Glutamatergic neuron (in vitro differentiated cells): ENCODE results near the gene PKD1L1. TPM values are rescaled to one million over a fixed set of nuclear protein-coding genes. Genes with fewer than 3 reads are reported as not detected.

Source experiments
- DNase-seq: peaks from one replicate; pipeline ENCODE4 v3.0.0; 2022
- H3K27ac Mint-ChIP-seq: one replicate; pipeline ENCODE4 v1.8.0; 2020; ENCODE audit warnings: mild to moderate bottlenecking, mixed read lengths, inconsistent platforms; ENCODE audit not compliant: unreplicated experiment
- H3K27me3 Mint-ChIP-seq: one replicate; pipeline ENCODE4 v1.8.0; 2020; ENCODE audit warnings: mild to moderate bottlenecking, moderate library complexity, mixed read lengths, inconsistent platforms; ENCODE audit not compliant: unreplicated experiment
- H3K36me3 Mint-ChIP-seq: one replicate; pipeline ENCODE4 v1.8.0; 2020; ENCODE audit warnings: mild to moderate bottlenecking, mixed read lengths, inconsistent platforms; ENCODE audit not compliant: unreplicated experiment
- H3K4me1 Mint-ChIP-seq: one replicate; pipeline ENCODE4 v1.8.0; 2020; ENCODE audit warnings: mild to moderate bottlenecking, low read depth, mixed read lengths, inconsistent platforms; ENCODE audit not compliant: unreplicated experiment
- H3K4me3 Mint-ChIP-seq: one replicate; pipeline ENCODE4 v1.8.0; 2020; ENCODE audit warnings: mild to moderate bottlenecking, mixed read lengths, inconsistent platforms; ENCODE audit not compliant: unreplicated experiment
- H3K9me3 Mint-ChIP-seq: one replicate; pipeline ENCODE4 v1.8.0; 2020; ENCODE audit warnings: mild to moderate bottlenecking, moderate library complexity, mixed read lengths, inconsistent platforms; ENCODE audit not compliant: unreplicated experiment
- CTCF ChIP-seq: fragments of 200-600 bp; sonication (generic); IDR thresholded peaks from one replicate; pipeline ENCODE4 v1.5.0; 2021; ENCODE audit not compliant: partially characterized antibody, unreplicated experiment
- total RNA-seq: library from RNA; stranded (reverse); fragmentation: NEBNext Ultra II Directional; extraction: Animal tissue kit (Norgen Biotek cat#: 25700); gene quantifications from one replicate; pipeline ENCODE4 v1.2.1, GENCODE V29; 2021; ENCODE audit not compliant: unreplicated experiment

PKD1L1 gene
- total RNA-seq, 1 donor from 2014 or later: 0.17 TPM

- no peak for TF ChIP-seq CTCF
- DNase-seq: no peak
- H3K4me3 Mint-ChIP-seq: no peak overlapping the region
- H3K36me3 Mint-ChIP-seq: peaks cover 7% of the 10 kb centered on the region
- no peaks in the 10 kb centered on the region for H3K27me3 Mint-ChIP-seq
- no peak overlapping the region for H3K27ac Mint-ChIP-seq
- H3K9me3 Mint-ChIP-seq: peaks cover 4% of the 10 kb centered on the region
- H3K4me1 Mint-ChIP-seq: no peaks in the 10 kb centered on the region
Measured at GRCh38 chr7:47780555-47780954, 167.7 kb downstream of the PKD1L1 start.

- Mint-ChIP-seq H3K4me3 (no peak overlapping the region), H3K4me1 (peaks cover under 1% of the 10 kb centered on the region), H3K9me3 (peaks cover 4% of the 10 kb centered on the region), H3K27ac (no peak overlapping the region), H3K36me3 (peaks cover 7% of the 10 kb centered on the region), H3K27me3 (no peaks in the 10 kb centered on the region)
- no peak for TF ChIP-seq CTCF
- DNase-seq: no peak
Measured at GRCh38 chr7:47779341-47779771, 168.9 kb downstream of the PKD1L1 start.

- no peak for TF ChIP-seq CTCF
- Mint-ChIP-seq H3K4me3 (no peak overlapping the region), H3K9me3 (peaks cover 4% of the 10 kb centered on the region), H3K27ac (no peak overlapping the region), H3K36me3 (peaks cover 7% of the 10 kb centered on the region), H3K27me3 (no peaks in the 10 kb centered on the region), H3K4me1 (peaks cover 4% of the 10 kb centered on the region)
- no peak for DNase-seq
Measured at GRCh38 chr7:47778153-47778661, 170.1 kb downstream of the PKD1L1 start.

- Mint-ChIP-seq H3K9me3 (peaks cover 4% of the 10 kb centered on the region), H3K27ac (no peak overlapping the region), H3K4me3 (no peak overlapping the region), H3K36me3 (peaks cover 7% of the 10 kb centered on the region), H3K27me3 (no peaks in the 10 kb centered on the region), H3K4me1 (peaks cover 4% of the 10 kb centered on the region)
- no peak for TF ChIP-seq CTCF
- no peak for DNase-seq
Measured at GRCh38 chr7:47777531-47778152, 170.6 kb downstream of the PKD1L1 start.

GRCh38 chr7:47776335-47776734, 171.9 kb downstream of the PKD1L1 start:
- no peak overlapping the region for H3K4me3 Mint-ChIP-seq
- no peak overlapping the region for H3K27ac Mint-ChIP-seq
- H3K9me3 Mint-ChIP-seq: peaks cover 4% of the 10 kb centered on the region
- no peak for TF ChIP-seq CTCF
- H3K4me1 Mint-ChIP-seq: peaks cover 4% of the 10 kb centered on the region
- peaks cover 7% of the 10 kb centered on the region for H3K36me3 Mint-ChIP-seq
- H3K27me3 Mint-ChIP-seq: no peaks in the 10 kb centered on the region
- no peak for DNase-seq
